PFSK-1 (cell line): ENCODE data around the gene GDF9.

ENCODE experiments used
- FOXP2 ChIP-seq: optimal IDR thresholded peaks from 2 replicates; pipeline ENCODE3; 2011; ENCODE audit warnings: borderline replicate concordance, control low read depth, inconsistent platforms; ENCODE audit not compliant: insufficient read depth; ENCODE audit errors: extremely low read length, extremely low read depth
- POLR2AphosphoS5 ChIP-seq: IDR thresholded peaks from 2 replicates; pipeline ENCODE4 v1.6.1; 2012; ENCODE audit warnings: low read depth, mild to moderate bottlenecking, control low read depth, low read length, moderate library complexity
- REST ChIP-seq, 2 experiments: IDR thresholded peaks; 2 replicates each; pipeline versions ENCODE4 v1.6.1 to v1.8.0; 2011 to 2012; ENCODE audit warnings: low read depth in 2 of 2, low read length in 2 of 2, control low read depth in 1 of 2, inconsistent platforms in 1 of 2, mild to moderate bottlenecking in 1 of 2, moderate library complexity in 1 of 2; ENCODE audit not compliant: insufficient read depth in 1 of 2
- SIN3A ChIP-seq: IDR thresholded peaks from 2 replicates; pipeline ENCODE4 v1.6.1; 2012; ENCODE audit warnings: mild to moderate bottlenecking, low read length, moderate library complexity, borderline replicate concordance; ENCODE audit not compliant: insufficient read depth
- TAF1 ChIP-seq: IDR thresholded peaks from 2 replicates; pipeline ENCODE4 v1.6.1; 2012; ENCODE audit warnings: low read length, control low read depth, borderline replicate concordance; ENCODE audit not compliant: insufficient read depth

Gene GDF9

GRCh38 chr5:132839426-132840301 lies 26.6 kb downstream of the GDF9 start:
- TF ChIP-seq POLR2AphosphoS5, result no peak
- no peak for TF ChIP-seq TAF1
- no peak for TF ChIP-seq FOXP2
- no peak for TF ChIP-seq SIN3A
- TF ChIP-seq REST (IDR thresholded peaks at IDR 0.05; ENCODE audit: insufficient read depth in 1 of 2, low read depth in 2 of 2, low read length in 2 of 2), result no peak

DNA sequence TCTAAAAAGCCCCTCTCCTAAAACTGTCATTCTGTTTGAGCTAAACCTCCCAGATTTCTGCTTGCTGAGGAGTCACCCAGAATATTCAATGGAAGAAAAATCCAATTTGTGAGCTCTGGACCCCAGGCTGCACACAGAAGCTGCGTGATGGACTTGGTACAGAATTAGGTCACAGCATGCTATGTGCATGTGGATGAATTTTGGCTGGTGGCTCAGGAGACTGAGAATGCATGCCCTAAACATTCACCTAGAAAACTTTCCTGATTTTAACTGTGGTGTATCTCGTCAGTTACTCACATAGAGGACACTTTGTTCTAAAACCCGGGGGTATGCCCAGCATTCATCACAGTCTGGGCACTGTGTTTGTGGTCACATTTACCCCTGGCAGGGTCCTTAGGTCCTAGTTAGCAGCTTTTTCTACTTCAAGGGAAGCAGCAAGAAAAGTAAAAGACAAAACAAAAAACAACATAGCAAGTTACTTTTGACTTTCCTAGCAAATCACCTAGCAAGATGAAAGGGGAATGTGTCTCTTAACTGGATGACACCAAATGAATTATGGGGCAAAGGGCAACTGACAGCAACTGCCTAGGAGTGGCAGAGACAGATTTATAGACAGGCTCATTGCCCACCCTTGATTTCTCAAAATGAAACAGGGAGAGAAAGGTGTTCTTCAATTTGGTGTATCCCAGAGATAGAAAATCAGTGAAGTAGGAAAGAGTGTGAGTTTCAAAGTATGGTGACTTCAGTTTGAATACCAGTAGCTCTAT lies 27.6 kb downstream of the GDF9 start:
- TF ChIP-seq TAF1, result no peak
- no peak for TF ChIP-seq POLR2AphosphoS5
- no peak for TF ChIP-seq REST (IDR thresholded peaks at IDR 0.05; ENCODE audit: insufficient read depth in 1 of 2, low read depth in 2 of 2, low read length in 2 of 2)
- TF ChIP-seq FOXP2, result no peak
- TF ChIP-seq SIN3A, result no peak

GRCh38 chr5:132837868-132838267 lies 28.4 kb downstream of the GDF9 start:
- TF ChIP-seq REST (IDR thresholded peaks at IDR 0.05; ENCODE audit: insufficient read depth in 1 of 2, low read depth in 2 of 2, low read length in 2 of 2) (no peak), SIN3A (no peak), FOXP2 (no peak), TAF1 (no peak), POLR2AphosphoS5 (no peak)

- no peak for TF ChIP-seq POLR2AphosphoS5
- TF ChIP-seq SIN3A, result no peak
These were observed 29.4 kb downstream of the GDF9 start for GRCh38 chr5:132836852-132837251.

DNA sequence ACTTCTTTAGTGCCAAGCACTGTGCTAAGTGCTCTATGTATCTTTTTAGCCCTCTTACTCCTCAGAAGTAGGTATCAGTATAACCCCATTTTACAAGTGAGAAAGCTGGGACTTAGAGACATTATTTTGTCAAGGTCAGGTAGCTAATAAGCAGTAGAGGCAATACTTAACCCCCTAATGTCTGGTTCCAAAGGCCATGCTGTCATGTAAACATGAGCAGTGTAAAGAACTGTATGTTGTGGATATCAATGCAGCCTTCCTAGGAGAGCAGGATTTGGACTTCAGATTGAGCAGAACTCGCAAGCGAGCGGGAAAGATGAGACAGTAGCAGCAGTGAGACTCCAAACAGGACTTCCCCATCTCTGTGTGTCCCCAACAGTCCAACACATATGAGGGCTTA lies 32.2 kb downstream of the GDF9 start:
- TF ChIP-seq REST (IDR thresholded peaks at IDR 0.05; ENCODE audit: insufficient read depth in 1 of 2, low read depth in 2 of 2, low read length in 2 of 2) (no peak), POLR2AphosphoS5 (no peak), TAF1 (no peak), SIN3A (no peak), FOXP2 (no peak)
